Activated naive CD8-positive, alpha-beta T cell treated with anti-CD3 and anti-CD28 coated beads for 36 hours (primary cell): ENCODE results near the gene KCNJ14. TPM values are rescaled to one million over a fixed set of nuclear protein-coding genes. Genes with fewer than 3 reads are reported as not detected.

Source experiments
- DNase-seq: peaks from one replicate; pipeline ENCODE4 v3.0.0; 2021
- H3K27ac Mint-ChIP-seq: one replicate; pipeline ENCODE4 v1.8.0; 2022; ENCODE audit warnings: mild to moderate bottlenecking, moderate library complexity, mixed read lengths
- H3K27me3 Mint-ChIP-seq: one replicate; pipeline ENCODE4 v1.8.0; 2022; ENCODE audit warnings: mild to moderate bottlenecking, mixed read lengths
- H3K36me3 Mint-ChIP-seq: one replicate; pipeline ENCODE4 v1.8.0; 2021; ENCODE audit warnings: mild to moderate bottlenecking, mixed read lengths
- H3K4me1 Mint-ChIP-seq: one replicate; pipeline ENCODE4 v1.8.0; 2021; ENCODE audit warnings: mixed read lengths
- H3K4me3 Mint-ChIP-seq: one replicate; pipeline ENCODE4 v1.8.0; 2022; ENCODE audit warnings: mild to moderate bottlenecking, moderate library complexity, mixed read lengths
- H3K9me3 Mint-ChIP-seq: one replicate; pipeline ENCODE4 v1.8.0; 2022; ENCODE audit warnings: mixed read lengths
- total RNA-seq, 2 experiments: library from RNA; stranded (reverse); gene quantifications; one replicate each; pipeline ENCODE4 v1.2.3, GENCODE V29; 2021

The KCNJ14 gene
- total RNA-seq, 2 experiments from 2014 or later: 1.4 to 1.5 TPM

DNA sequence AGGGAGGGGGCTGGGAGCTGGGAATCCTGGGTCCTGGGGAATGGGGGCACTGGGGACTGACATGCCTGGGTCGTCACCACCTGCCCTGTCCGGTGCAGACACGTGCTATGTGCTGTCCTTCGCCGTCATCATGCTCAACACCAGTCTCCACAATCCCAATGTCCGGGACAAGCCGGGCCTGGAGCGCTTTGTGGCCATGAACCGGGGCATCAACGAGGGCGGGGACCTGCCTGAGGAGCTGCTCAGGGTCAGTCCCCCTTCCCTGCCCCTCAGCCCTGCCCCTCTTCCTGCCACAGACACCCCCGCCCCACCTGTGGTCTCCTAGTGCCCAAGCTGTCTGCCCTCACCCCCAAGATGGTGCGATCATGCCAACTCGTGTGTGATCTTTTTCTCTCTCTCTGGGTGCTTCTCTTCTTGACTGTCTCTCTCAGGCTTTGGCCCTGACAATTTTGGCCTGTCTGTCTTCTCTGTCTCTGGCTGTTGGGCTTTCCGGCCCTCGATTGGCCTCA is 18.8 kb downstream of the KCNJ14 start:
- no peak for DNase-seq
- H3K27ac Mint-ChIP-seq: no peak overlapping the region
- peaks cover 8% of the 10 kb centered on the region for H3K4me1 Mint-ChIP-seq

GRCh38 chr19:48475369-48476068 is 20.1 kb downstream of the KCNJ14 start:
- Mint-ChIP-seq H3K27ac (peak overlapping the region; percentile 70), H3K4me1 (peaks cover 11% of the 10 kb centered on the region), H3K4me3 (no peak overlapping the region), H3K36me3 (peaks cover 2% of the 10 kb centered on the region), H3K27me3 (no peaks in the 10 kb centered on the region), H3K9me3 (no peaks in the 10 kb centered on the region)
- no peak for DNase-seq

More for the DNA sequence above, 18.8 kb downstream of the KCNJ14 start:
- peaks cover 2% of the 10 kb centered on the region for H3K36me3 Mint-ChIP-seq
- H3K27me3 Mint-ChIP-seq: no peaks in the 10 kb centered on the region
- no peak overlapping the region for H3K4me3 Mint-ChIP-seq
- no peaks in the 10 kb centered on the region for H3K9me3 Mint-ChIP-seq

DNA sequence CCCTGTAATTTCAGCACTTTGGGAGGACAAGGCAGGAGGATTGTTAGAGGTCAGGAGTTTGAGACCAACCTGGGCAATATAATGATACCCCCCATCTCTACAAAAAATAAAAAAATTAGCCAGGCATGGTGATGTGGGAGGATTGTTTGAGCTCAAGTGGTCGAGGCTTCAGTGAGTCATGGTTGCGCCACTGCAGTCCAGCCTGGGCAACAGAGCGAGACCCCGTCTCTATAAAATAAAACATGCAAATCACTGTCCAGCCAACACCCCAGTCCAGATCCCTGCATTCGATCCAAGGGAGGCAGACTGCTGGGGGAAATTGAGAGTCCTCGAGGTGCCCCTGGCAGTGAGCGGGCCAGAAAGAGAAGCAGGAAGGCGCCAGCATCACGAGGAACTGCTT is 20.8 kb downstream of the KCNJ14 start:
- no peak overlapping the region for H3K27ac Mint-ChIP-seq
- no peaks in the 10 kb centered on the region for H3K9me3 Mint-ChIP-seq
- DNase-seq: no peak
- H3K4me1 Mint-ChIP-seq: peaks cover 15% of the 10 kb centered on the region
- H3K4me3 Mint-ChIP-seq: no peak overlapping the region
- no peaks in the 10 kb centered on the region for H3K27me3 Mint-ChIP-seq
- H3K36me3 Mint-ChIP-seq: no peaks in the 10 kb centered on the region

DNA sequence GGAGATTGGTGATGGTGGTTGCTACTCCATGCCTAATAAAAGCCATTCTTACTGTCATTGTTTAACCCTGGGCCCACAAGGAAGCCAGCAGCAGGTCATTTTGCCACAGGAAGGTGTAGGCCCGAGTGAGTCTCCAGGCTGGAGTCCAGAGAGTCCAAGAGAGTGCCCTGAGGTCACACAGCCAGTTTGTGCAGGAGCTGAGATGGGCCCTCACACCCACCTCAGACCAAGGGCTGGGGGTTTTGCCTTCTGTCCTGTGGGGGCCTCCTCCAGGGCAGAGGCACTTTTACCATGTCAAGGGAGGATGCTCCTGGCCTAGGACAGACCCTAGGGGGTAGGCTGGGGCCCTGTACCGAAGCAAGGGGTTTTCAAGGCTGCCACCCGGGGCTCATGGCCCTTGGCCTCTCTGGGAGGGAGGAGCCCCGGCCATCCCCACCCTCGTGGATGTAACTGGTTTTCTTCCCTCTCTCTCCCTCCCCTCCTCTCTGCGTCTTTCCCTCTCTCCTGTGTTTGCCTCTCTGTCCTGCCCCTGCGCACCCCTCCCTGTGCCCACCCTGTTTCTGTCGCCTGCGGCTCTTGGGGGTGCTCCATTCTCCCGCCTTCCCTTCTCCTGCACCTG is 21.8 kb downstream of the KCNJ14 start:
- no peak for DNase-seq
- Mint-ChIP-seq H3K4me1 (peaks cover 19% of the 10 kb centered on the region), H3K4me3 (no peak overlapping the region), H3K27me3 (no peaks in the 10 kb centered on the region), H3K36me3 (no peaks in the 10 kb centered on the region), H3K27ac (no peak overlapping the region), H3K9me3 (no peaks in the 10 kb centered on the region)

DNA sequence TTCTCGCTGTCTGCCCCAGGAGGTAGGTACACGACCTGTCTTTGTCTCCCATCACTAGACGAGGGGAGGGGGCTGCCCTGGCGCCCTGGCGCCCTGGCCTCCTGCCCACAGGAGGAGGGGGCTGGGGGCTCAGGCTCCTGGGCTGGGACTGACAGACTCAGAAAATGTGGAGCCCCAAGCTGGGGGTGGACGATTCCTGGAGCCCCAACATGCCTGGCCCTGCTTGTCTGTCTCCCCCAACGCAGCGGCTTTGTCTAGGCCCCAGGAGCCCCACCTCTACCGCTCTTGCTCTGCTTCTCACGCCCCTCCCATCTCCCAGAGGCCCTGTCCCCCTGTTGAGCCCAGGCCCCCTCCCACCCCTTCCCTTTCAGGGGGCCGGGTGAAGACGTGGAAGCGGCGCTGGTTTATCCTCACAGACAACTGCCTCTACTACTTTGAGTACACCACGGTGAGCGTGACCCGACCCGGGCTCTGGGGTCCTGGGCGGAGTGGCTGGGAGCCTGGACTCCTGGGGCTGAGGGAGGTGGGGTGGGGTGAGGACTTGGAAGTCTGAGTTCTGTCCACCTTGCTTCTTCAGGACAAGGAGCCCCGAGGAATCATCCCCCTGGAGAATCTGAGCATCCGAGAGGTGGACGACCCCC is 22.4 kb downstream of the KCNJ14 start:
- H3K4me1 Mint-ChIP-seq: peaks cover 20% of the 10 kb centered on the region
- no peak overlapping the region for H3K4me3 Mint-ChIP-seq
- no peak for DNase-seq
- H3K9me3 Mint-ChIP-seq: no peaks in the 10 kb centered on the region
- H3K27me3 Mint-ChIP-seq: no peaks in the 10 kb centered on the region
- no peak overlapping the region for H3K27ac Mint-ChIP-seq
- no peaks in the 10 kb centered on the region for H3K36me3 Mint-ChIP-seq

- H3K27ac Mint-ChIP-seq: no peak overlapping the region
- no peak overlapping the region for H3K4me3 Mint-ChIP-seq
- no peaks in the 10 kb centered on the region for H3K9me3 Mint-ChIP-seq
- DNase-seq: no peak
- no peaks in the 10 kb centered on the region for H3K27me3 Mint-ChIP-seq
- H3K4me1 Mint-ChIP-seq: peaks cover 20% of the 10 kb centered on the region
- no peaks in the 10 kb centered on the region for H3K36me3 Mint-ChIP-seq
Observed at GRCh38 chr19:48478339-48479256, 23.2 kb downstream of the KCNJ14 start.

DNA sequence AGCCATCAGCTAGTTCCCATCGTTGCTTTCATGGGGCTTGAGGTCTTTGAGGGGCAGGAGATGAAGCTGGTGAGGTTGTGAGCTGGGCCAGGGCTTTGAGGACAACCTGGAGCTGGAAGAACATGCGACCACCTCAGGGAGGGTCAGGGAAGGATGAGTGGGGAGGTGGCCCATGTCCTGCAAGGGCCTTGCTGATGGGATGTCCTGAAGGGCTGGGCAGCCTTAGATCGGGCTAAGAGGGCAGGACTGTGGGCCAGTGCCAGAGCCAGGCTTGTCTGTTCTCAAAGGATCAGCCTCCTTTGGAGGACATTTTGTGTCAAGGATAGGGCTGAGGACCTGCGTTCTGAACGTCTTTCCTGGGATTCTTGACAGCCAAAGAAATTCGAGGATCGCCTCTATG is 24.3 kb downstream of the KCNJ14 start:
- DNase-seq: no peak
- Mint-ChIP-seq H3K36me3 (no peaks in the 10 kb centered on the region), H3K9me3 (no peaks in the 10 kb centered on the region), H3K27me3 (no peaks in the 10 kb centered on the region), H3K4me1 (peaks cover 20% of the 10 kb centered on the region), H3K27ac (peak overlapping the region; percentile 90), H3K4me3 (peak overlapping the region; percentile 22)

DNA sequence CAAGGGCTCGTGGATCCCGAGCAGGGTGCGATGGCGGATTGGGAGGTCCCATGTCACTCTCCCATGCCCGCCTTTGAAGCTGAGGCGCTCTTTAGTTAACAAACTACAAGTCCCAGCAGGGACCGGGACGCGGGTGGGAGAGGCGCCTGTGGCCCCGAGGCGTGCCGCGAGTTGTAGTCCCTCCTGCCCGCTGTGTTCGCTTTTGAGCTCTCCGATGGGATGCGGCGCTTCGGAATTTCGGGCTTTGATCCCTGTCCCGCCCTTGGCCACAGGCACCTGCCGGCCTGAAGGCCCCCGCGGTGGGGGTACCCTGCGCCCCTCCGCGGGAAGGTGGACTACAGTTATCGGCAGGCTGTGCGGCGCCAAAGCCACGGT is 24.8 kb downstream of the KCNJ14 start:
- Mint-ChIP-seq H3K4me1 (peaks cover 20% of the 10 kb centered on the region), H3K9me3 (no peaks in the 10 kb centered on the region), H3K27me3 (no peaks in the 10 kb centered on the region), H3K27ac (peak overlapping the region; percentile 90), H3K4me3 (peak overlapping the region; percentile 81), H3K36me3 (no peaks in the 10 kb centered on the region)
- DNase-seq: peak; percentile 51

GRCh38 chr19:48480558-48481500 is 25.5 kb downstream of the KCNJ14 start:
- Mint-ChIP-seq H3K4me3 (peak overlapping the region; percentile 81), H3K36me3 (no peaks in the 10 kb centered on the region), H3K27me3 (no peaks in the 10 kb centered on the region), H3K9me3 (no peaks in the 10 kb centered on the region), H3K4me1 (peaks cover 20% of the 10 kb centered on the region), H3K27ac (peak overlapping the region; percentile 90)
- DNase-seq: peak; percentile 70

DNA sequence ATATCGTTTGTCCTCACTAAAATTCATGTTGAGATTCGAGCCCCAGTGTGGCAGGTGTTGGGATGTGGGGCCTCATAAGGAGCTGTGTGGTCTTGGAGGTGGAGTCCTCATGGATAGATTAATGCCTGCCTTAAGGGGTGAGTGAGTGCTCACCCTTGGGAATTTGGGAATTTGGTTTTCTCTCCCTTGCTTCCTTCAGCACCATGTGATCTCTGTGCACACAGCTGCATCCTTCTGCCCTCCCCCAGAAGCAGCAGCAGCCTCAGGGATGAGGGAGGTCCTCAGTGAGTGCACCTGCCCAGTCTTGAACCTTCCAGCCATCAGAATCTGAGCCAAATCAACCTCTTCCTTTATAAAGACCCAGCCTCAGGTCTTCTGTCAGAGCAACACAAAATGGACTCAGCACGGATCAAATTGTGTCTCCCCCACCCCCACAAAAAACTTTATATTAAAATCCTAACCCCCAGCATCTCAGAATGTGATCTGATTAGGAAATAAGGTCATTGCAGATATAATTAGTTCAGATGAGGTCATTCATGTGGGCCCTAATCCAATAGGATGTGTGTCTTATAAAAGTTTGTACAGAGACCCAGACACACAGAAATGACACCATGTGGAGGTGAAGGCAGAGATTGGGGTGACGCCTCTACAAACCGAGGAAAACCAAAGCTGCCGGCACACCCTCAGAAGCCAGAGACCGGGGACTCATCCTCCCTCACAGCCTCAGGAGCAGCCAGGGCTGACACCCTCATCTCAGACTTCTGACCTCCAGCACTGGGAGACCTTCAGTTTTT is 26.7 kb downstream of the KCNJ14 start:
- no peaks in the 10 kb centered on the region for H3K27me3 Mint-ChIP-seq
- H3K4me3 Mint-ChIP-seq: peak overlapping the region; percentile 81
- H3K27ac Mint-ChIP-seq: no peak overlapping the region
- no peak for DNase-seq
- H3K4me1 Mint-ChIP-seq: peaks cover 20% of the 10 kb centered on the region
- H3K36me3 Mint-ChIP-seq: no peaks in the 10 kb centered on the region
- H3K9me3 Mint-ChIP-seq: no peaks in the 10 kb centered on the region

GRCh38 chr19:48483301-48483700 is 27.9 kb downstream of the KCNJ14 start:
- no peak overlapping the region for H3K4me3 Mint-ChIP-seq
- no peak for DNase-seq
- no peaks in the 10 kb centered on the region for H3K9me3 Mint-ChIP-seq
- H3K36me3 Mint-ChIP-seq: no peaks in the 10 kb centered on the region
- H3K27me3 Mint-ChIP-seq: no peaks in the 10 kb centered on the region
- peaks cover 20% of the 10 kb centered on the region for H3K4me1 Mint-ChIP-seq
- no peak overlapping the region for H3K27ac Mint-ChIP-seq

GRCh38 chr19:48484247-48484893 is 29.0 kb downstream of the KCNJ14 start:
- Mint-ChIP-seq H3K36me3 (no peaks in the 10 kb centered on the region), H3K9me3 (no peaks in the 10 kb centered on the region), H3K4me3 (no peak overlapping the region), H3K27ac (no peak overlapping the region), H3K27me3 (no peaks in the 10 kb centered on the region), H3K4me1 (peaks cover 20% of the 10 kb centered on the region)
- DNase-seq: no peak
